Activated B cell treated with CpG ODN at 0.5 μM for 24 hours (primary cell): ENCODE measurements around the gene KIF26B. TPM values are rescaled to one million over a fixed set of nuclear protein-coding genes. Genes with fewer than 3 reads are reported as not detected.

ENCODE experiments used
- ATAC-seq: fragments of 200-7000 bp; cut with Tn5 transposase; one replicate; pipeline ENCODE4 v1.10.0; 2021; ENCODE audit warnings: low read depth, mild to moderate bottlenecking, moderate library complexity
- CTCF ChIA-PET: fragments of 350-600 bp; sonication (Branson Sonifier 250); formaldehyde crosslinking; loops from one replicate; lab custom pipeline; 2021; ENCODE audit warnings: antibody characterized with exemption; lab: Charles Lee
- POLR2A ChIA-PET: fragments of 350-600 bp; sonication (Branson Sonifier 250); formaldehyde crosslinking; loops from one replicate; lab custom pipeline; 2021; ENCODE audit warnings: antibody characterized with exemption; lab: Charles Lee
- DNase-seq: peaks from one replicate; pipeline ENCODE4 v3.0.0; 2022
- H3K27ac Mint-ChIP-seq: one replicate; pipeline ENCODE4 v1.8.0; 2020; ENCODE audit warnings: mixed read lengths
- H3K27me3 Mint-ChIP-seq: one replicate; pipeline ENCODE4 v1.8.0; 2021; ENCODE audit warnings: mixed read lengths
- H3K36me3 Mint-ChIP-seq: one replicate; pipeline ENCODE4 v1.8.0; 2021; ENCODE audit warnings: low read depth, mixed read lengths
- H3K4me1 Mint-ChIP-seq: one replicate; pipeline ENCODE4 v1.8.0; 2021; ENCODE audit warnings: mixed read lengths
- H3K4me3 Mint-ChIP-seq: one replicate; pipeline ENCODE4 v1.8.0; 2020; ENCODE audit warnings: mild to moderate bottlenecking, mixed read lengths
- H3K9me3 Mint-ChIP-seq: one replicate; pipeline ENCODE4 v1.8.0; 2020; ENCODE audit warnings: mixed read lengths
- intact Hi-C: fragments of 100-400 bp; cut with micrococcal nuclease; formaldehyde crosslinking; loops from one replicate; pipeline ENCODE4 v1.15.1; 2024
- total RNA-seq: library from RNA; stranded (reverse); gene quantifications from 2 replicates; pipeline ENCODE4 v1.2.3, GENCODE V29; 2022
- TF ChIP-seq, protein P1 (sequence below): fragments of 200-600 bp; IDR thresholded peaks from one replicate; pipeline ENCODE4 v1.8.0; 2022; ENCODE audit warnings: antibody characterized with exemption, mild to moderate bottlenecking

The KIF26B gene
- total RNA-seq, 1 donor from 2014 or later: 1.7 TPM

DNA sequence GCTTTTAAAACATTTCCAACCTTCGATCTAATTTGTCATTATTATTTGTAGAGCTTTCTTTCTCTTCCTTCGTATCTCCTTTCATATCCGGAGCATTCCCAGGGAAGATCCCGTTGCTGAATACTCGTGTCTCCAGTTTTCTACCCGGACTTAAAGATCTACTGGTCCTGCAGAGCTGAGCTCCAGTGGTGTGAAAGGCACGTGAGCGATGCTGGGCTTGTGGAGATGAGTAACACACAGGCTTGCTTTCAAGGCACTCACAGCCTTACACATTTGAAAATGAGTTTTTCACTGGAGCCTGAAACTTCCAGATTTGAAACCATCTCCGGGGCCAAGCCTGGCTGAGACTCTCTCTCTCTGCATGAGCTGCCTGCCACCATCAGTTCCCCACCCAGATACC is 428.3 kb downstream of the KIF26B start:
- H3K9me3 Mint-ChIP-seq: no peaks in the 10 kb centered on the region
- peaks cover 11% of the 10 kb centered on the region for H3K27me3 Mint-ChIP-seq
- H3K4me3 Mint-ChIP-seq: no peak overlapping the region
- no peaks in the 10 kb centered on the region for H3K36me3 Mint-ChIP-seq
- CTCF ChIA-PET: no interaction called here
- H3K4me1 Mint-ChIP-seq: no peaks in the 10 kb centered on the region
- no peak overlapping the region for H3K27ac Mint-ChIP-seq
- intact Hi-C loops: no loop called here
- TF ChIP-seq, protein P1, sequence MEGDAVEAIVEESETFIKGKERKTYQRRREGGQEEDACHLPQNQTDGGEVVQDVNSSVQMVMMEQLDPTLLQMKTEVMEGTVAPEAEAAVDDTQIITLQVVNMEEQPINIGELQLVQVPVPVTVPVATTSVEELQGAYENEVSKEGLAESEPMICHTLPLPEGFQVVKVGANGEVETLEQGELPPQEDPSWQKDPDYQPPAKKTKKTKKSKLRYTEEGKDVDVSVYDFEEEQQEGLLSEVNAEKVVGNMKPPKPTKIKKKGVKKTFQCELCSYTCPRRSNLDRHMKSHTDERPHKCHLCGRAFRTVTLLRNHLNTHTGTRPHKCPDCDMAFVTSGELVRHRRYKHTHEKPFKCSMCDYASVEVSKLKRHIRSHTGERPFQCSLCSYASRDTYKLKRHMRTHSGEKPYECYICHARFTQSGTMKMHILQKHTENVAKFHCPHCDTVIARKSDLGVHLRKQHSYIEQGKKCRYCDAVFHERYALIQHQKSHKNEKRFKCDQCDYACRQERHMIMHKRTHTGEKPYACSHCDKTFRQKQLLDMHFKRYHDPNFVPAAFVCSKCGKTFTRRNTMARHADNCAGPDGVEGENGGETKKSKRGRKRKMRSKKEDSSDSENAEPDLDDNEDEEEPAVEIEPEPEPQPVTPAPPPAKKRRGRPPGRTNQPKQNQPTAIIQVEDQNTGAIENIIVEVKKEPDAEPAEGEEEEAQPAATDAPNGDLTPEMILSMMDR: no peak
- ATAC-seq (no peak), DNase-seq (no peak)
- POLR2A ChIA-PET: no interaction called here

DNA sequence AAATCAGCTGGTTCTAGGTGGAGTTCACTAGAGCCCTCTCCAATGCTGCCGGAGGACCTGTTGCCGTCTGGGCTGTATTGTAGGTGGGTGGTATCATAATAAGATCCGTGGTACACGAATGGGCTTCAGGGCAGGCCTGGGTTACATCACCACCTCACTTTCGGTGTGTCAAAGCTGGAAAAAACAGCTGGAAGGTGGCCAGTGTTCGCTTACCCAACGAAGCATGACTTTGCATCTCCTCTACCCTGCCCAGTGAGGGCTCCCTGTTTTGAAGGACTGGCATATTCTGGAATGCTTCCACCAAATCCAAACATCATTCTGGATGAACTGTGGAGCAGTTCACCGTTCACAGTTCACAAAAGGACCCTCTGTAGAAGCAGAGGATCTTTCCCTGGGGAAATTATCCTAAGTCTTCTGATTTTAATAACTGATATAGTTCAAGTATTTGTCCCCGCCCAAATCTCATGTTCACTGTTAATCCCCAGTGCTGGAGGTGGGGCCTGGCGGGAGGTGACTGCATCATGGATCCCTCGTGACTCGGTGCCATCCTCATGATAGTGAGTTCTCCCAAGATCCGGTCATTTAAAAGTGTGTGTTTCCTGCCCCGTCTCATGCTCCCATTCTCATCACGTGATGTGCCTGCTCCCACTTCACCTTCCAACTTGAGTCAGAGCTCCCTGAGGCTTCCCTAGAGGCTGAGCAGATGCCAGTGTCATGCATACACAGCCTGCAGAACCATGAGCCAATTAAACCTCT is 429.0 kb downstream of the KIF26B start:
- Mint-ChIP-seq H3K27me3 (peaks cover 10% of the 10 kb centered on the region), H3K27ac (no peak overlapping the region), H3K36me3 (no peaks in the 10 kb centered on the region), H3K4me1 (no peaks in the 10 kb centered on the region), H3K4me3 (no peak overlapping the region), H3K9me3 (no peaks in the 10 kb centered on the region)
- DNase-seq (no peak), ATAC-seq (no peak)
- ChIA-PET POLR2A (no interaction called here), CTCF (no interaction called here)
- intact Hi-C loops: no loop called here
- TF ChIP-seq, protein P1: no peak

DNA sequence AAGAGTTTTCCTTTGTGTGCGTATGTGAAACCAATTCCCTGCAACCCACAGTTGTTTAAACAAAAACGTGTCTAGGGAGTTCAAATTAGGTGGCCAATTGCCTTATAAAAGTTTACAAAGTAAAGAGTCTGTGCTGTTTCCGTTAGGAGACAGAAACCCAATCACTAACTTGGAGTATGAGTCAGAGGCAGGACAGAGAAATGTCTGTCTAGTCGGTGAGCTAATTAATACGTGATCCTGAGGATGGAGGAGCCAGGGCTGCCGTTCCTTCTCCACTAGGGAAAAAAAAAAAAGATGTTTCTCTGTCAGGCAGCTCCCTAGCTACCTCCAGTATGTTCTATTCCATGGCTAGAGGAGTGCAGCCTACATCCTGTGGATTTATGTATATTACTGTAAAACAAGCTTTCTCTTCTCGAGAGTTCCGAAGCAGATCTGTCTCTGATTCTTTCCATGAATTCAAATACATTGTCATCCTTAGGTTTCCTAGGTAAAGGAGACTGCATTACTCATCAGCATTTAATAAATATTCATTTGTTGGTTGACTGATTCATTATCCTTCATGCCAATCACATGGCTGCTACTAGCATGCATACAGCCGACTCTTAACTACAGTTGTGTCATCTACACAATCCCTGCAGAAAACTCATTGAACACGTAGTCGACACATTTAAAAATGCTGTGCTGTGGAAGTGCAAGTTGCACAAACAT is 430.6 kb downstream of the KIF26B start:
- H3K27ac Mint-ChIP-seq: no peak overlapping the region
- H3K27me3 Mint-ChIP-seq: peaks cover 4% of the 10 kb centered on the region
- H3K9me3 Mint-ChIP-seq: no peaks in the 10 kb centered on the region
- no peak for ATAC-seq
- intact Hi-C loops: no loop called here
- no peaks in the 10 kb centered on the region for H3K36me3 Mint-ChIP-seq
- H3K4me1 Mint-ChIP-seq: no peaks in the 10 kb centered on the region
- H3K4me3 Mint-ChIP-seq: no peak overlapping the region
- POLR2A ChIA-PET: no interaction called here
- TF ChIP-seq, protein P1: no peak
- DNase-seq: no peak
- CTCF ChIA-PET: interaction anchor here (1.2 kb wide), 1 partner anchor 9 kb away, joined by 4 read pairs; no protein-coding TSS in a partner anchor

DNA sequence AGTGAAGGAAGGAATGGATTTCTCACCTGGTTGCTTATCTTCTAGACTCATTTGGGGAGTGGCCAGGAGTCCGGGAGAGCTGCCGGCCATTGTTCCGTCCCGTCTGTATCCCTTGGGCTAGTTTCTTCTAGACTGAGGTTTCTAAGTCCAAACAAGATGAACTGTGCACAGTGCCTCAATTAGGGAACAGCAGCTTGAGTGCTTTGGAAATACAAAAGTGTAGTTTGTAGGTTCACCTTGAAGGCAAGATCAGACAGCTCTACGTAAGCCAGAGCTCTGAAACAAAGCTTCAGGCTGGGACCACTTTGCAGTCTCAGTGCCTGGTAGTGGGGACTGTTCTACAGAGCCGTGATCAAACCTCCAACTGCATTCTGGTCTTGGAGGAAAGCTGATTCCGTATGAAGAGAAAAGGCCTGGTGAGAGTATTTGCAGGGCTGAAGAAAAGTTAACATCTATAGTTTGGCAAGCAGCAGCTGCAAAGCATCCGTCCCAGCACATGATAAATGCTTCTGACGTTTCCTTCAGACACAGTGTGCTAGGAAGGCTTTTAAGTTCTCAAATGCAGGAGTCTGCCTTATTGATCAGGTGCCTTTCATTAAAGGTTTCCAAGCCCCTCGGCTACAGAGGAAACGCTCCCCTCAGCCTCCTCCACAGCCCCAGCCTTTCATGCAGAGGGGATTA is 432.8 kb downstream of the KIF26B start:
- ATAC-seq: no peak
- Mint-ChIP-seq H3K27me3 (peaks cover 4% of the 10 kb centered on the region), H3K36me3 (no peaks in the 10 kb centered on the region), H3K27ac (no peak overlapping the region), H3K4me3 (no peak overlapping the region), H3K4me1 (no peaks in the 10 kb centered on the region), H3K9me3 (no peaks in the 10 kb centered on the region)
- POLR2A ChIA-PET: no interaction called here
- DNase-seq: no peak
- CTCF ChIA-PET: no interaction called here
- TF ChIP-seq, protein P1: no peak
- intact Hi-C loops: no loop called here

DNA sequence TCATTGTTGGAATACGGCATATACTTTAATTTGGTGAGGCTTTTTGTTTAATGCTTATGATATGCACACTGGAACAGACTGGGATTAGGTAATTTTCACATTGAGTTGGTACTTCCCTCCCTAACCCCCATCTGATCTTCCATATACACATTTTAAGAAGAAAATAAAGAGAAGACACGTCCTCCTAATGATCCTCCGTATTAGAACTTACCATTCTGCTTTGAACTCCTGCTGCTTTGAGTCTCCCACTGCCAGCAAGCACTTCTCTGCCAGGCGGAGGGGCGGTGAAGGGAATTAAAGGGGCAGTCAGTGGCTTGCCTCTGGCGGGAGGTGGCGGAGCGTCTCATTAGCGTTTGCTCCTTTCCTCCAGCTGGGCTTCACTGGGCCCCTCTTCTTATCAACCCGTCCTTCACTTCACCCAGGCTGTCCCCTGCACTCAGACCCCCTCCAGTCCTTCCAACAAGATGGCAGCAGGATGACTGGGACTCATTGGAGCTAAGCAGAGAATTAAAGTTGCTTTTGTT is 433.4 kb downstream of the KIF26B start:
- Mint-ChIP-seq H3K9me3 (no peaks in the 10 kb centered on the region), H3K4me1 (no peaks in the 10 kb centered on the region), H3K36me3 (no peaks in the 10 kb centered on the region), H3K27me3 (peaks cover 2% of the 10 kb centered on the region), H3K27ac (no peak overlapping the region), H3K4me3 (no peak overlapping the region)
- DNase-seq (no peak), ATAC-seq (no peak)
- POLR2A ChIA-PET: no interaction called here
- TF ChIP-seq, protein P1: no peak
- intact Hi-C loops: no loop called here
- CTCF ChIA-PET: no interaction called here
